Measurements from ENCODE around the gene ZNF627. TPM values are rescaled to one million over a fixed set of nuclear protein-coding genes. Genes with fewer than 3 reads are reported as not detected.

ZNF627 gene
- total and polyA plus RNA-seq, 2 of the 8 experiments (the other 6 are each of a cell fraction or from before 2014, with no cell fraction given), result 7.2 to 13.7 TPM

DNA sequence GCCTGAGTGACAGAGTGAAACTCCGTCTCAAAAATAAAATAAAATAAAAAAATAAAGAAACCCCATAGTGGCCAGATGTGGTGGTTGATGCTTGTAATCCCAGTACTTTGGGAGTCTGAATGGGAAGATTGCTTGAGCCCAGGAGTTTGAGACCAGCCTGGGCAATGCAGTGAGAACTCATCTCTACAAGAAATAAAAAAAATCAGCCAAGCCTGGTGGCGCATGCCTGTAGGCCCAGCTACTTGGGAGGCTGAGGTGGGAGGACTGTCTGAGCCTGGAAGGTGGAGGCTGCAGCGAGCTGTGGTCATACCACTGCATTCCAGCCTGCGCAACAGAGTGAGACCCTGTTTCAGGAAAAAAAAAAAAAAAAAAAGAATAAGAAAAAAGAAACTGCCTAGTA lies 53.8 kb downstream of the ZNF627 start:
- Histone ChIP-seq H4K5ac (ENCODE audit: insufficient read length, low read depth, low read length) (no peak overlapping the region), H4K8ac (ENCODE audit: extremely low read depth, insufficient read depth, low read length) (no peak overlapping the region), H3K23me2 (ENCODE audit: low read depth, low read length) (no peaks in the 10 kb centered on the region), H3K9me3 (ENCODE audit: insufficient read depth in 2 of 2, low read depth in 1 of 2, low read length in 1 of 2) (peaks cover 22 to 36% of the 10 kb centered on the region in 2 experiments), H3K27ac (ENCODE audit: low read depth, low read length) (no peak overlapping the region), H4K20me1 (replicated peaks in 1 of 2; ENCODE audit: control insufficient read depth in 1 of 2, insufficient read depth in 2 of 2, low read length in 2 of 2) (no peaks in the 10 kb centered on the region), H2AK5ac (ENCODE audit: low read depth, low read length) (no peak overlapping the region), H2BK12ac (ENCODE audit: low read depth, low read length) (no peak overlapping the region), H3K4ac (replicated peaks; ENCODE audit: insufficient read length, low read depth, low read length) (no peak overlapping the region), H3K79me2 (ENCODE audit: control insufficient read depth in 1 of 2, insufficient read depth in 2 of 2, low read length in 2 of 2) (no peaks in the 10 kb centered on the region), H3K27me3 (replicated peaks in 1 of 4; ENCODE audit: control insufficient read depth in 3 of 4, extremely low read depth in 1 of 4, insufficient read depth in 3 of 4, low read length in 3 of 4) (no peaks in the 10 kb centered on the region), H2BK120ac (replicated peaks; ENCODE audit: low read depth, low read length) (no peak overlapping the region), H2BK15ac (ENCODE audit: low read length) (no peak overlapping the region), H3K14ac (ENCODE audit: insufficient read length) (no peak overlapping the region), H2BK20ac (ENCODE audit: low read length) (no peak overlapping the region), H3K56ac (replicated peaks; ENCODE audit: insufficient read length, low read depth, low read length) (no peak overlapping the region), H3K23ac (ENCODE audit: insufficient read length) (no peak overlapping the region), H3K4me3 (ENCODE audit: extremely low read depth in 1 of 4, insufficient read depth in 2 of 4, low read depth in 3 of 4, low read length in 4 of 4) (no peak overlapping the region), H3K79me1 (ENCODE audit: low read depth, low read length) (no peaks in the 10 kb centered on the region), H3K4me2 (ENCODE audit: insufficient read depth in 1 of 2, low read depth in 2 of 2, low read length in 2 of 2) (no peak overlapping the region), H3K18ac (ENCODE audit: extremely low read depth, low read length) (no peak overlapping the region), H2AFZ (ENCODE audit: low read length) (no peak overlapping the region), H3K4me1 (replicated peaks in 1 of 4; ENCODE audit: control insufficient read depth in 3 of 4, insufficient read depth in 4 of 4, low read length in 3 of 4) (no peaks in the 10 kb centered on the region), H3K36me3 (ENCODE audit: control insufficient read depth in 2 of 4, insufficient read depth in 4 of 4, low read length in 3 of 4) (peaks cover 5 to 44% (median 19%) of the 10 kb centered on the region in 4 experiments), H3K9ac (replicated peaks in 1 of 4; ENCODE audit: extremely low read depth in 1 of 4, low read depth in 3 of 4, low read length in 3 of 4) (no peak overlapping the region), H4K91ac (replicated peaks; ENCODE audit: insufficient read length, low read length) (no peak overlapping the region), H2BK5ac (ENCODE audit: low read depth, low read length) (no peak overlapping the region)
- TF ChIP-seq SIX5 (IDR thresholded peaks at IDR 0.05; ENCODE audit: low read depth, low read length) (no peak), NRF1 (IDR thresholded peaks at IDR 0.05; ENCODE audit: low read depth, low read length) (no peak), ZNF274 (IDR thresholded peaks at IDR 0.05; ENCODE audit: borderline replicate concordance, extremely low read depth, low read length) (peak; percentile 34; the same call in 1 of the 2 replicates)
- FAIRE-seq (no peak), DNase-seq (ENCODE audit: low read depth in 1 of 2, low spot score in 2 of 2) (no peak)
- POLR2A ChIA-PET (ENCODE audit: partially characterized antibody), result no interaction called here
- 91% methylated on average over 4 of the region's 4 CpGs; no CpG with 5 or more reads in 1 of the 2 experiments for WGBS, 2 experiments (ENCODE audit: extremely low coverage in 1 of 2, insufficient coverage in 1 of 2, insufficient read length in 1 of 2, insufficient replicate concordance in 2 of 2, low coverage in 1 of 2, low lambda C conversion rate in 2 of 2, missing lambda C conversion rate in 1 of 2)
- CTCF ChIA-PET (ENCODE audit: partially characterized antibody), result interaction anchor here (0.7 to 1.6 kb wide), 4 partner anchors 9 to 228 kb away, joined by 3 to 4 read pairs (median 4); no protein-coding TSS in a partner anchor
